Endothelial cell of umbilical vein (primary cell): ENCODE measurements around the gene CLDN11.

Experiments
- CTCF ChIP-seq, 2 donors: IDR thresholded peaks; 1 replicate in 1 of 2; 2 replicates in 1 of 2; pipeline ENCODE4 v1.5.1; 2011; ENCODE audit warnings: low read length in 2 of 2, mild to moderate bottlenecking in 2 of 2, moderate library complexity in 2 of 2, control low read depth in 1 of 2, inconsistent platforms in 1 of 2, low read depth in 1 of 2; ENCODE audit not compliant: insufficient read depth in 1 of 2; ENCODE audit errors: extremely low read depth in 1 of 2
- EZH2 ChIP-seq: IDR thresholded peaks from 2 replicates; pipeline ENCODE4 v1.6.1; 2012; ENCODE audit warnings: borderline replicate concordance, low read depth, mild to moderate bottlenecking, moderate library complexity, low read length, inconsistent platforms; ENCODE audit not compliant: severe bottlenecking
- MYC ChIP-seq: IDR thresholded peaks from one replicate; pipeline ENCODE4 v1.6.1; 2011; ENCODE audit warnings: mild to moderate bottlenecking, low read depth, low read length
- POLR2A ChIP-seq: IDR thresholded peaks from 2 replicates; pipeline ENCODE4 v1.6.1; 2012; ENCODE audit warnings: low read depth, mild to moderate bottlenecking, control low read depth, low read length

GRCh38 chr3:170441412-170441811 lies 22.7 kb downstream of the CLDN11 start:
- TF ChIP-seq CTCF (IDR thresholded peaks at IDR 0.05; ENCODE audit: extremely low read depth in 1 of 2, insufficient read depth in 1 of 2, low read depth in 1 of 2, low read length in 2 of 2), result no peak
- TF ChIP-seq EZH2, result no peak
- TF ChIP-seq POLR2A, result no peak
- TF ChIP-seq MYC, result no peak
